Measurements from ENCODE around the gene GRB7.

DNA sequence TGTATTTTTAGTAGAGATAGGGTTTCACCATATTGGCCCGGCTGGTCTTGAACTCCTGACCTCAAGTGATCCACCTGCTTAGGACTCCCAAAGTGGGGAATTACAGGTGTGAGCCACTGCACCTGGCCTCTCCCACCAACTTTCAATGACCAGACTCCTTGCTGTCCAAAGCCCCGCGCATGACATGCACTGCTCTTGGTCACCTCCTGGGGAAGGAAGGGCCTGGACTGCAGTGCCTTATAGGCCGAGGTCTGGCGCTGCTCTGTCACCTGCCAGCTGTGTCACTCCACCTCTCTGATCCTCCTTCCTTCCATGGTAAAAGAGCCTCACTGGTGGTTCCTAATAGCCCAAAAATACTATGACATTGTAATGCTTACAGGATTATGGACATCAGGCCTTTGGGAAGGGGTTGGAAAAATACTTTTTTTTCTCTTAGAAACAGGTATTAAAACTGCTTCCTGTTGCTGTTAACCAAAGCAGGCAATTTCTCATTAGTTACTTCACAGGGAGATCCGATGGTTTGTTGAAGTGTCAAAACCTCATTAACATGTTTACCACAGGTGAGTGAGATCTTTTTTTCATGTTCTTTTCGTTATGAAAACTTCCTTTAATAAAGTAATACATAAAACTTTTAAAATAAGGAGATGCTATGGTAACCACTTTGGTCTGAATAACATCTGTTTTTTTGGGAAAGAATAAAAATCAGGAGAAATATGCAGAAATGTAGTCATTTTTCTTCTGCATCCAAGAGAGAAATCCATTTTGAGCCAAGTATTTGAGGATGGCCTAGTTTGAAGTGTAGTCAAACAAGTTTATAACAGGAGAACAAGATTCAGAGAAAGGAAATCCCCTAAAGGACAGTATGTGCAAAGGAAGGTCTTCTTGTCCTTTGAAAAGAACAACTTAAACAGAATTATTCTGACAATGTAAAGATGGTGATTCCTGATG is 35.5 kb downstream of the GRB7 start:
- TF ChIP-seq, protein P1, sequence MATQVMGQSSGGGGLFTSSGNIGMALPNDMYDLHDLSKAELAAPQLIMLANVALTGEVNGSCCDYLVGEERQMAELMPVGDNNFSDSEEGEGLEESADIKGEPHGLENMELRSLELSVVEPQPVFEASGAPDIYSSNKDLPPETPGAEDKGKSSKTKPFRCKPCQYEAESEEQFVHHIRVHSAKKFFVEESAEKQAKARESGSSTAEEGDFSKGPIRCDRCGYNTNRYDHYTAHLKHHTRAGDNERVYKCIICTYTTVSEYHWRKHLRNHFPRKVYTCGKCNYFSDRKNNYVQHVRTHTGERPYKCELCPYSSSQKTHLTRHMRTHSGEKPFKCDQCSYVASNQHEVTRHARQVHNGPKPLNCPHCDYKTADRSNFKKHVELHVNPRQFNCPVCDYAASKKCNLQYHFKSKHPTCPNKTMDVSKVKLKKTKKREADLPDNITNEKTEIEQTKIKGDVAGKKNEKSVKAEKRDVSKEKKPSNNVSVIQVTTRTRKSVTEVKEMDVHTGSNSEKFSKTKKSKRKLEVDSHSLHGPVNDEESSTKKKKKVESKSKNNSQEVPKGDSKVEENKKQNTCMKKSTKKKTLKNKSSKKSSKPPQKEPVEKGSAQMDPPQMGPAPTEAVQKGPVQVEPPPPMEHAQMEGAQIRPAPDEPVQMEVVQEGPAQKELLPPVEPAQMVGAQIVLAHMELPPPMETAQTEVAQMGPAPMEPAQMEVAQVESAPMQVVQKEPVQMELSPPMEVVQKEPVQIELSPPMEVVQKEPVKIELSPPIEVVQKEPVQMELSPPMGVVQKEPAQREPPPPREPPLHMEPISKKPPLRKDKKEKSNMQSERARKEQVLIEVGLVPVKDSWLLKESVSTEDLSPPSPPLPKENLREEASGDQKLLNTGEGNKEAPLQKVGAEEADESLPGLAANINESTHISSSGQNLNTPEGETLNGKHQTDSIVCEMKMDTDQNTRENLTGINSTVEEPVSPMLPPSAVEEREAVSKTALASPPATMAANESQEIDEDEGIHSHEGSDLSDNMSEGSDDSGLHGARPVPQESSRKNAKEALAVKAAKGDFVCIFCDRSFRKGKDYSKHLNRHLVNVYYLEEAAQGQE (IDR thresholded peaks at IDR 0.05; ENCODE audit: insufficient read depth in 1 of 2, low read depth in 2 of 2, low read length in 2 of 2): no peak
- TF ChIP-seq TAF1 (IDR thresholded peaks at IDR 0.05; ENCODE audit: borderline replicate concordance, insufficient read depth, low read length) (no peak), POLR2AphosphoS5 (IDR thresholded peaks at IDR 0.05; ENCODE audit: low read depth, low read length) (no peak)

Measured in PFSK-1 (cell line).